Bone marrow (tissue), 2 donors: ENCODE measurements around the gene MST1R.

Experiments used
- DNase-seq, 2 donors: peaks; one replicate each; lab custom pipeline; 2025; lab: John Stamatoyannopoulos, UW

MST1R gene

DNA sequence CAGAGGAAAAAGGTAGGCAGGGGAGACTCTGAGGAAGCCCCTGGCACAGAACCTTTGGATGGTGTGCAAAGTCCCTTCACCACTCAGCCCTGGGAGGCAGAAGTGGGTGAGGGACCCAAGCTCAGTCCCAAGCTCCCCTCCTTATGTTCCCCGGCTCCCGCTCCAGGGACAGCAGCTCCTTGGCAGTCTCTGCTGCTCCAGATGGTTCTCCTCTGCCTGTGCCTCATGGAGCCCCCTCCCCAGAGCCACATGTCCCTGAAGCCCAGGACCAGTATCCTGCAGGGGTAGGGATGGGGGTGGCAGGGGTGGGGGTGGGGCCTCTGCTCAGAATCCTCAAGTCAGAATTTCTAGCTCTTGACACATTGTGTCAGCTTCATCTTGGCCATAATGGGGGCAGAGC is 26.0 kb downstream of the MST1R start:
- no peak for DNase-seq

- no peak for DNase-seq
These were observed 27.1 kb downstream of the MST1R start for GRCh38 chr3:49876567-49876966.

DNA sequence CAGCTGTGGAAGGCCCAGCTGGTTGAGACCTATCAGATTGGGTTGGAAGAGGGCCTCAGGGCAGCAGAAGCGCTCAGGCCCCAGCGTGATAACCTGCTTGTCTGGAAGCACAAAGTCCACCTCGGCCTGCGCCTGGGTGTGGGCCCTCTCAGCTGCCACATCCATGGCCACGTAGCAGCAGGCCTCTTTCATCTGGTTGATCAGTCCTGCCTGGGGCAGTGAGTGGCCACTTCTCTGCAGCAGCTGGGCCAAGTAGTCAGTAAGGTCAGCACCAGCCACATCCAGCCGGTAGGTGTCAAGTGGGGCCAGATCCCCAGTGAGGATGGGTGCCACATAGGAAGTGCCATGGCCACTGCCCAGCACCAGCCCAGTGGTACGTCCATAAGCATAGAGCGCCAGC is 30.1 kb downstream of the MST1R start:
- no peak for DNase-seq

DNA sequence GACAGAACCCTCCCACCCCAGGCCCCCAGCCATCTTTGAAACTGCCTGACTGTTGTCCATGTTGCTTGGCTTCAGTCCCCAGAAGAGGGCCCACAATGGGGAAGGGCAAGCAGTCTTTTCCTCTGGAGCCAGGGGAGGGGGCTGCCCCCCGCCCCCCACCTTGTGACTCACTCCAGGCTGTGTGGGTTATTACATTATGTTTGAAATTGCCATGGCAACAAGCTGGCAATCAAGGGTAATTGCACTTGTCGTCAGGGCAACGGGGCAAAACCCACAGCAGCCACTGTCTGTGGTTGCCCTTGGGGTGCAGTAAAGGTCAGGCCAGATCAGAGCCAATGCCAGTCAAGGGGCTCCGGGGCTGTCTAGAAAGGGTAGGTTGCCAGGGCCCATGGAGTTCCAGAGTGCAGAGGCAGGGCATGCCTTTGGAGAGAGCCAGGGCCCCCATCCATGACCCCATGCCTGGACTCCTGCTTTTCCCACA is 30.8 kb downstream of the MST1R start:
- no peak for DNase-seq

GRCh38 chr3:49871531-49872153 is 32.0 kb downstream of the MST1R start:
- DNase-seq: no peak

GRCh38 chr3:49869525-49870126 is 34.0 kb downstream of the MST1R start, which contains the start of gene CAMKV:
CAMKV (minus strand) TSS chr3:49869906; CDS start chr3:49862388, 7,518 bp downstream.
- DNase-seq: no peak

GRCh38 chr3:49868862-49869466 is 34.7 kb downstream of the MST1R start:
- no peak for DNase-seq

GRCh38 chr3:49867871-49868321 is 35.8 kb downstream of the MST1R start:
- DNase-seq: no peak

DNA sequence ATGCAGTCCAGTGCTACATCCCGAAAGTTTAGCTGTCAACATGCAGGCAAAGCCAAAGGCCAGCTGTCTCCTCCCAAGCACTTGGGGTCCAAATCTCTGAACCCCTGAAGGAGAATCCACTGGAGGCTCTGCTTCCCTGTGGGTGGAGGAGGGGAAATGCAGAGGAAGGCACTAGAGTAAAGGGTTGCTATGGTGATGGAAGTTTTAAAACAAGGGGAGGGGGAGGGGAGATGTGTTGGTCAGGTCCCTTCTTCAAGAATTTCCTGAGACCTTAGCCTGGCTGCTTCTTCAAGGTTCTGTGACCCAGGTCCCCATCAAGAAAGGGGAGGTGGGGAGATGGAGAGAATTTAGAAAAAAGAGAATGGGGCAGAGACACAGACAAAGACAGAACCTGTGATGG is 36.3 kb downstream of the MST1R start:
- no peak for DNase-seq

DNA sequence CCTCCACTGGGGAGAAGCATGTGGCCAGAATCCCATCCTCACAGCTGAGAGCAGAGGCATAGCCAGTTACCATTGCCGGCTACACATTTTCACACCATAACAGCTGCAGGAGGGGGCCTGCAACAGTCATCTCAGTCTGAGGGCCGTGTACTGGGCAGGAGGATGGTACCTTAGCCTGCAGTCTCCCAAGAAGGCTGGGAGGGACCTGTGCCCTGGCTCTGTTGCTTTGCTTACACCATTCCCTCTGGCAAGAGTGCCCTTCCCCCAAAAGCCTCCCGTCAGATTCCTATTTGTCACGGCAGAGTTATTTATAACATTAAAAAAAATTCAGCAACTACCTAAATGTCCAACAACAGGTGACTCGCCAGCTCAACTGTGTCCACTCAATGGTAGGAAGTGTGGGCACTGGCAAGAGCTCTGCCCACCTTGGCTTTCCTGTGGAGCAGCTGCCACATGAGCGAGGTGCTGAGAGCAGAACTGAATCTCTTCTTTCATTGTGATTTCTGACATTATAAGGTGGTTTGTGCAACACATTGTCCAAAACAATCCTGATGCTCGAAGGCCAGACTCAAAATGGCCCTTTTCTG is 38.4 kb downstream of the MST1R start:
- no peak for DNase-seq

GRCh38 chr3:49864505-49864904 is 39.2 kb downstream of the MST1R start:
- DNase-seq: no peak

- DNase-seq: no peak
These were observed 43.9 kb downstream of the MST1R start for GRCh38 chr3:49859576-49860305.

- peak; percentile 87 for DNase-seq
These were observed 47.3 kb downstream of the MST1R start, which contains the start of gene TRAIP for GRCh38 chr3:49856181-49857005. TRAIP (minus strand) TSS chr3:49856564; CDS start chr3:49856453, 111 bp downstream.

- no peak for DNase-seq
These were observed 48.0 kb downstream of the MST1R start for GRCh38 chr3:49855662-49856061.

DNA sequence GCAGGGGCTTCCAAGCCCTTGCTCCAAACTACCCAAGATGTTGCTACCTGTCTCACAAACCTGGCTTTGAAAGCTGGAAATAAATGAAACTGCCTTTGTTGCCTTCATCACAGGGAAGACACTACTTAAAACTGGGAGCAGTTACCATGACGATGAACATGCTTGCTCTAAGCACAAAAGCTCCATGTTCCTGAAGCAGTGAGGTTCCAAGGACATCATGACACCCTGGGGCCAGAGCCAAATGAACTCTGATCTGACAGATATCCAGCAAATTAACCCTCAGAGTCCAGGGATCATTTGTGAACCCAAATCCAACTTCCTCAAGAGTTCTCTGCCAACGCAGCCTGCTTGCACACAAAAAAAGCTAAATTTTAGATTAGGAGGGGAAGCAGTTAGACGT is 58.0 kb downstream of the MST1R start:
- no peak for DNase-seq

GRCh38 chr3:49844464-49845183 is 59.0 kb downstream of the MST1R start:
- DNase-seq: no peak

DNA sequence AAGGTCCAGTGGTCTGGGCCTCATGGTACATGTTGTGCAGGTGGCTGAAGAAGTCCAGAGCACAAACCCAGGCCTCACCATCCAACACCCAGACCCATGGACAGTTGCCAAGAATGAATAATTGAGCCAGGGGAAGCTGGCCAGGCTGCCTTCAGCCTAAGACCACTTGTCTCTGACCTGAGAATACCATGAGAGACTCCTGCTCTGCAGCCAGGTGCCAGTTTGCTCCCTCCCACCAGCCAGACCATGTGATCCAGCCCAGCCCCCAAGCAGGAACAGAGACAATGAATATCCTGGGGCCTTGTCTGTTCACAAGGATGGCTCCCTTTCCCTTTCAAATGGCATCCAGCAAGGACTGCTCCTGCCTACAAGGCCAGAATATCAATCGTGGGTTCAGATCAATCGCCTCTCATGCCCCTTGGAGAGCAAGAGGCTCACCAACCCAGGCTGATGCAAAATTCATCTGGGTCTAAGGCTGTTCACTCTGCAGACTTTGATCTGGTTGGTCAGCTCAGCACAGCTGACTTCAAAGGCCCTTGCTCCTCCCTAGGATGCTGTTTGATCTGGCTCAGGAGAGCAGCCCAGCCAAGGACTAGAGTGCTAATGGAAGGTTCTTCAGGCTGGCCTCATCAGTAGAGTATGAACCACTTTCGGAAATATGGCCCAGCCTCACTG is 60.7 kb downstream of the MST1R start:
- no peak for DNase-seq

DNA sequence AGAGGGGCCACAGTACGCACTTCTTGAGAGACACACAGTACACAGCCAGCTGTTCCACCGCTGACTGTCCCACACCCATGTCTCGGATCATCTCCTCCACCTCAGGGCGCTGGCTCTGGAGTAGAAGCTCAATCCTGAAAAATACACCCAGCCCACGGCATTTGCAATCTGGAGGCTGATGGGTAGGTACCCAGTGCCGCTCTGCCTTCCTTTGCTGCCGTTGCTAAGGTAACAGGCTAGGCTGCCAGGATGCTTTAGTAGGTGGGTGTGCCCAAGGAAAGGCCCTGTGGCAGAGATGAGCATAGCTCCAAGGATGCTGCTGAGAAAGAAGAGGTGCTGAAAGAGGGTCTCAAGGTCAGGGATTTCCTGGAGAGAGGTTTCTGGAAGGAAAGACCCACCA is 61.9 kb downstream of the MST1R start:
- no peak for DNase-seq

- DNase-seq: peak in 1 of 2 donors; percentile 41
These were observed 62.5 kb downstream of the MST1R start for GRCh38 chr3:49841126-49841696.

- no peak for DNase-seq
These were observed 63.3 kb downstream of the MST1R start for GRCh38 chr3:49840388-49840787.
